Retina (tissue), 1 donor: ENCODE results near the gene NOB1.
"Not testable (repeated sequence)": the region's sequence is repeated elsewhere in the genome, so short reads cannot be mapped to it uniquely, and the experiment has no call there.

ENCODE experiments used
- DNase-seq: peaks from one replicate; pipeline ENCODE4 v3.0.0-alpha.2; 2016

Gene NOB1

GRCh38 chr16:69757375-69757774 is 2.6 kb upstream of the NOB1 start:
- not testable (repeated sequence) for DNase-seq

DNA sequence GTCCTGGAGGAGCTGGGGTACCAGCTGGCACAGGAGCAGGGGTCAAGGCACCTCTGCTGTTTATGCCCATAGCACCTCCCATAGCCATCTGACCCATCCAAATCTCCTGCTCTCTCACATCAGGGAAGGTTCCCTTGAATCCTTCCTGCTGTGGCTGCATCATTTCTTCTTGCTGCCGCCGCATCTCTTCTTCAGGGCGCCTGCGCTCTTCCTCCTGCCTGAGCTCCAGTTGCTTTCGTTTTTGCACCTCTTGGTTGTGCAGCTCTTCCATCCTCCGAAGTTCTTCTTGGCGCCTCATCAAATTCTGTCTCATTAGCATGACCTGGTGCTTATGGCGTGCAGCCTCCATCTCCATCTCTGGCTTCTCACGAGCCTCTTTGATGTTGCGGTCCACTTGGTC is 2.0 kb upstream of the NOB1 start:
- DNase-seq: no peak

GRCh38 chr16:69754143-69754468 is 620 bp downstream of the NOB1 start:
- DNase-seq: no peak

DNA sequence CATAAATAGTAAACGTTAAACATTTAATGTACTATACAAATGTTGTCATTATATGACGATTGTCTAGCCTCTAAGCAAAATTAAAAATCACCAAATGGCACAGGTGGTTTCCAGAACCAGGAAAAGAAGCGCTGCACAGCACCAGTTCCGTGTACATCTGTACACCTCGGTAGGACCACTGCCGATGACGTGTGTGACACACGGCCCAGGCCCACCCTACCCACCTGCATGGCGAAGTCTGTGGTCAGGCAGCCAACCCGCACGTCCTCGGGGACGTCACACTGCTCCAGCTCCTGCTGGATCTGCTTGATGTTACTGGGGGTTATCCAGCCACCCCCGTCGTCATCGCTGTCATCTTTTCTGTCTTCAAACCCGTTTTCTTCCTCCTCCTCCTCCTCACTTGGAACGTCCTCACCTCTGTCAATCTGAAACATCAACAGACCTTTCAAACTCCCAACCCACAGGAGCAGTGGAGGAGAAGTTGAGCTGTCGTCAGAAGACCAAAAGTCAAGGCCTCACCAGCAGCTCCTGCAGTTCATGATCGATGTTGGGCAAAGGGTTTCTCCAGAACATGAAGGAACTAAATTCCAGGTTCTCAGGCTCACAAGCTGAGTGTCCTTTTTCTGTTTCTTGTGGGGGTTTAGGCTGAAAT is 5.9 kb downstream of the NOB1 start:
- no peak for DNase-seq

DNA sequence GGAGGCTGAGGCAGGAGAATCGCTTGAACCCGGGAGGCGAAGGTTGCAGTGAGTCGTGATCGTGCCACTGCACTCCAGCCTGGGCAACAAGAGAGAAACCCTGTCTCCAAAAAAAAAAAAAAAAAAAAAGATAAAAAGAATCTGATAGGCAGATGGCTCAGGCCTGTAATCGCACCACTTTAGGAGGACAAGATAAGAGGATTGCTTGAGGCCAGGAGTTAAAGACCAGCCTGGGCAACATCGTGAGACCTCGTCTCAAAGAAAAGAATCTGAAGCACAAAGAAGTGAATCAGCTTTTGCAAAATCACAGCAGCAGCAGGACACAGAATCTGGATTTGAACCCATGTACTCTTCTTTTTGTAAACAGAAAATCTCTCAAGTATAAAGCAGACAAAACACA is 7.6 kb downstream of the NOB1 start:
- DNase-seq: no peak

- DNase-seq: no peak
These were observed 8.8 kb downstream of the NOB1 start for GRCh38 chr16:69745959-69746358.

DNA sequence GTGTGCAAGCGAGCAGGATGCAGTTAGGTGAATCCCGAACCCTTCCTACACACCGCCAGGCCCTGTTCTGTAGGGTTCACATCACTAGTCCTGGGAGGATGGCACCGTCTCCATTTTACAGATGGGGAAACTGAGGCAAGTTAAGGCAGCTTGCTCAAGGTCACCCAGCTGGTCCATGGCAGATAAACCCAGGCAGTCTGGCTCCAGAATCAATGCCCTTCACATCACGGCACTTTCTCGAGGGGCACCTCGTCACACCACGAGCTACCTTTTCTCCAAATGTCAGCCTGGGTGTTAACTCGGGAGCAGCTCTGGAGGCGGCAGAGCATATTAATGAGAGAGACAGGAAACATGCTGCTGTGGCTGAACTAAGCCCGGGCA is 9.5 kb downstream of the NOB1 start:
- no peak for DNase-seq

DNA sequence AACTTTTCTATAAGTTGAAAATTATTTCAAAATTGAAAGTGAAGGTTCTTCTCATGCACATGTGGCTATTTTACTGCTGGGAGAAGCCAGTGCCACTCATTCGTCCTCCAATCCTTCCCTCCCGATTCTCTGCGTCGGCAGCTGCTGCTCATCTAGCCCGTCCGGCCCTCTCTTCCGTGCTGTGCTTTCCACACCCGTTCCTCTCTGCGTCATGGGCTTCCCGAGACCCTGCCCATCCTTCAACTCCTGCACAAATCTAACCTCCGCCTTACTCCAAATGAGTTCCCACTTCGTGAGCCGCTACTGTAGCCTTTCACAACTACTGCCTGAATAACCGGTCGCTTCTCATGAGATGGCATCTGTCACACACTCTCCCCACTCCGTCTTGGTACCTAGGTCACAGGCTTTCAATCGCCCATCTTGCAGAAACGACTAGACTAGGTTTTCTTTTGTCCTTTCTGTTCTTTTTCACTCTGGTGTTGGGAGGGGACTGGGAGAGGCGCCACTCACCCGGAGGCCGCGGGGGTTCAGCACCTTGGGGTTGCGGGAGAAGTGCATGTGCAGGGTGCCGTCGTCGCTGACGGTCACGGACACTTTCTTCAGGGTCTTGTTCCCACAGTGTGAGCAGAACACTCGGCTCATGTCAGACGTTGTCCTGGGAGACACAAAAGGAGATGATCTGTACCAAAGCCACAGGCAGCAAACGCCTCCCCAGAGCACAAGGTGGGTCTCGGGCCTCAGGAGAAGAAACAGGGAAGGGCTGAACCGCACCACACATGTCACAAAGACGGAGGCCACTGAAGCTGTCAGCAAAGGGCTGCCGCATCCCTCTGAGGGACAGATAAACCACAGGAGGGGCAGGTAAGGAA is 10.1 kb downstream of the NOB1 start:
- no peak for DNase-seq

GRCh38 chr16:69741951-69742904 is 12.5 kb downstream of the NOB1 start:
- DNase-seq: no peak

- no peak for DNase-seq
These were observed 13.2 kb downstream of the NOB1 start for GRCh38 chr16:69741519-69741918.

DNA sequence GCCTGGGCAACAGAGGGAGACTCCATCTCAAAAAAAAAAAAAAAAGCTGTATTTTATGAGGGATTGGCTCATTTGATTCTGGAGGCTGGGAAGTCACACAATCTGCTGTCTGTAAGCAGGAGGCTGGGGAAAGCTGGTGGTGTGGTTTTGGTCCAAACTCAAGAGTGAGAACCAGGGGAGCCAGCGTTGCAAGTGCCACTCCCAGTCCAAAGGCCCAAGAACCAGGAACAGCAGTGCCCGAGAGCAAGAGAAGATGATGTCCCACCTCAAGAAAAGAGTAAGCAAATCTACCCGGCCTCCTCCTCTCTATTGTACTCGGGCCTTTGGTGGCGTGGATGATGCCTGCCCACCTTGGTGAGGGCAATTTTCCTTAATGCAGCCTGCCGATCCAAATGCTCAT is 22.6 kb downstream of the NOB1 start:
- no peak for DNase-seq

DNA sequence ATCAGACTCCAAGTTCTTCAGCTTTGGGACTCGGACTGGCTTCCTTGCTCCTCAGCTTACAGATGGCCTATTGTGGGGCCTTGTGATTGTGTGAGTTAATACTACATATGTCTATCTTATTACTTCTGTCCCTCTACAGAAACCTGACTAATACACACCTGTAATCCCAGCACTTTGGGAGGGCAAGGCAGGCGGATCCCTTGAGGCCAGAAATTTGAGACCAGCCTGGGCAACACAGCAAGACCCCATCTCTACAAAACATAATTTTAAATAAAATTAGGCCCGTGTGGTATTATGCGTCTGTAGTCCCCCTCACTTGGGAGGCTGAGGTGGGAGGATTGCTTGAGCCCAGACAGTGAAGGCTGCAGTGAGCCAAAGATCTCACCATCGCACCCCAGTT is 23.4 kb downstream of the NOB1 start:
- DNase-seq: not testable (repeated sequence)

- not testable (repeated sequence) for DNase-seq
These were observed 25.7 kb downstream of the NOB1 start for GRCh38 chr16:69729030-69729429.

- DNase-seq: no peak
These were observed 26.8 kb downstream of the NOB1 start for GRCh38 chr16:69727916-69728270.

GRCh38 chr16:69726313-69727060 is 28.2 kb downstream of the NOB1 start, which contains the start of gene NQO1:
Gene NQO1, minus strand, starts transcription at chr16:69726560. Its CDS starts 121 bp downstream, at chr16:69726439.
- peak; percentile 93 for DNase-seq

DNA sequence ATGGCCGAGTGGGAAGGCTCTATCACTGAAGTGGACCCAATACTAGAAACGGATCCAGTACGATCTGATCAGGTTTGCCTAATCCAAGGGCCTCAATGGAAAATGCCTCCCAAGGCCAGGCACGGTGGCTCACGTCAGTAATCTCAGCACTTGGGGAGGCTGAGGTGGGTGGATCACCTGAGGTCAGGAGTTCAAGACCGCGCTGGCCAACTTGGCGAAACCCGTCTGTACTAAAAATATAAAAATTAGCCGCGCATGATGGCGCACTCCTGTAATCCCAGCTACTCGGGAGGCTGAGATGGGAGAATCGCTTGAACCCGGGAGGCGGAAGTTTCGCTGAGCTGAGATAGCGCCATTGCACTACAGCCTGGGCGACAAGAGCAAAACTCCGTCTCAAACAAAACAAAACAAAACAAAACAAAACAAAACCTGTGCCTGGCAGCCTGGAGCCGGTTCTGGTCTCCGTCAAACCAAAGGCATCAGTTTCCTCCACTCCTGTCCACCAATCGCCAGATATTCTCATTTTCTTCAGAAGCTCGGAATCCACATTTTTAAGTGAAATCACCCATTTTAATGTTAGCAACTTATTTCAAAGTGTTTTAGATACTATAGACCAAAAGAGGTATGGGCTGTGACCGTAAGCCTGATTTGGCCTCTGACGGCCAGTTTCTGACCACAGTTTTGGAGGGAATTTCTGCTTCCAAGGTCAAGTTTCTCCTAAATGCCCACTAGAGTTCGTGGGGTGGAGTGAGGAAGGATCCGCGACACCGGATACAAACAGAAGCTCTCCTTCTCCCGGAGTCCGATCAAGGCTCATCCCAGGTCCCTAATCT is 29.0 kb downstream of the NOB1 start:
- no peak for DNase-seq

DNA sequence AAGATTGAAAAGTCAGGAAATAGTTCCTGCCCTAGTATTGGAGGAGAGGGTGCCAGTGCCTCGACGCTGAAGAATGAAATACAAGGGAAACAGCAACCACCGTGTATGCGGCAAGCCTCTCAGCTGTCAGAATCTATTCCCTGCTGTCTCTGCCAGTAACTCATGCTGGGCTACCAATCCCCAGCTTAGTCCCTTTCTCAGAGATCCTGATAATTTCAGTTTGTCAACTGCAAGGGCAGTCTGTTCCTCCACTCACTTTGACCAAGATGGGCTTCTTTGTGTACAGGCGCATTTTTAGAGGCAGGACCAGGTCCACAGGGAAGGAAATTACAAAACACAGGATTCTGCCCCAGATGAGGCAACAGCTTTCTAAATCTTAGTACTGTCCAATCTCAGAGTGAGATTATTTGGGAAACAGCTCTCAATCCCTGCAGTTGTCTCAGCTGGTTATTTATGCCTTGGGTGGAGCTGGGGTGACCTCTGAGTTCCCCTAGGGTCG is 29.7 kb downstream of the NOB1 start:
- no peak for DNase-seq

GRCh38 chr16:69724414-69724873 is 30.3 kb downstream of the NOB1 start:
- no peak for DNase-seq

- no peak for DNase-seq
These were observed 33.2 kb downstream of the NOB1 start for GRCh38 chr16:69721441-69721957.

- no peak for DNase-seq
These were observed 33.8 kb downstream of the NOB1 start for GRCh38 chr16:69720822-69721430.
